ENCODE results near the gene COMMD9.
"Not testable (repeated sequence)": the region's sequence is repeated elsewhere in the genome, so short reads cannot be mapped to it uniquely, and the experiment has no call there.

The COMMD9 gene

GRCh38 chr11:36289226-36289852 is at the start of gene COMMD9:
TSS of gene COMMD9 (minus strand) at chr11:36289424. CDS start at chr11:36289412, 12 bp downstream.
- peak; percentile 97 for DNase-seq (ENCODE audit: low read depth)

DNA sequence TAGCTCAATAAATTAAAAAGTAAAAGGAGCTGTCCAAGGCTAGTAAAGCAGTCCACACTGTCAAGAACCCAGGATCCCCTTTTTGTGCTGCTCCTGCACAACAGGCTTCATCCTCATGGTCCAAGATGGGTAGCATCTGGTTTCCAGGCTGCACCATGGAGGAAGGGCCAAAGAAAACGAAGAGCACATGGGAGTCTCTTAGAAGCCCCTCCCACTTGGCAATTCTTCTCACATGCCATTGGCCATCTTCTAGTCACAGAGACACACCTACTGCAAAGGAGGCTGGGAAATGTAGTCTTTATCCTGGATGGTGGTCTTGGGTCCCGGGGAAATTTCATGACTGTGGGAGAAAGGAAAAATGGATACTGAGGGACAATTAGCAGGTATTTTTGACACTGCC is 44.7 kb upstream of the COMMD9 start:
- peak; percentile 74 for DNase-seq (ENCODE audit: low read depth)

DNA sequence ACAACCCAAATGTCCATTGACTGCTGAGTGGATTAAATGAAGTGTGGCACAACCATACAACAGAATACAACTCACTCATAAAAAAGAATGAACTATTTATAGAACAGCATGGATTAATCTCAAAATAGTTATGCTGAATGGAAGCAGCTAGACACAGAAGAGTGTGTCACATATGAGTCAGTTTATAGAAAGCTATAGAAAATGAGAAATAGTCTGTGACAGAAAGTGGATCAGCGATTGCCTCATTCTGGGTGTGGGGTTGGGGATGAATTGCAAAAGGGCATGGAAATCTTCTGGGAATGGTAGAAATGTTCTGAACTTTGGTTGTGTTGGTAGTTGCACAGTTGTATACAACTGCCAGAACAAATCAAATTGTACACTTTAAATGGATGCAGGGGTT is 44.2 kb upstream of the COMMD9 start:
- DNase-seq (ENCODE audit: low read depth): peak; percentile 55

- DNase-seq (ENCODE audit: low read depth): no peak
These were observed 41.2 kb upstream of the COMMD9 start for GRCh38 chr11:36330411-36330810.

DNA sequence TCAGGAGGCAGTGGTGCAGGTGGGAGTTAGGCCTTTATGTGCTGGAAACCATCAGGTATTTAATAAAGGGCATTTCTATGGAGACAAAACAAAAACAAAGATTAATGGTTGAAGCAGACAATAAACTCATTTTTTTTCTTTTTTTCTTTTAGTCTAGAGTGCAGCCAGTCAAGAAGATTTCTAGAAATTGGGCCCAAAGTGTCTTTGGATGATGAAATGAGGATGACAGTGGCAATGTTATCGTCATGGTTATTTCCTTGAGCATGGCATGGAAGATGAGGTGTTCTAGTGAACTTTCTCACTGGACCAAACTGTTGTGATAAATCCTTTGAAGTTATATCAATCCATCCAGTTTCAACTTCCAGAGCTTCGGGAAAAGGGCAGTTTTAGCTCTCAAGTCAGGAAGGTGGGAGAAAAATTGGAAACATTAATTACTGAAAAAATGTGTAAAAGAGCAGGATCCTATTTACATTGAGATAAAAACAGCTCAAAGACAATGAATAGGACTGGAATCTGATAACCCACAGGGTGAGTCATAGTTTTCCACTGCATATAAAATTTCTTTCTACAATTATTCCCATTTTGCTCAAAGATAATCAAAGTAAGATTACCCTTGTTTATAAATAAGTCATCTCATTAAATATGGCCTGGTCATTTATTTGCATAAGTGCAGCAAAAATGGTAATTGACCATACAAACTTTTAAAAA is 39.9 kb upstream of the COMMD9 start:
- peak; percentile 52 for DNase-seq (ENCODE audit: low read depth)

GRCh38 chr11:36326524-36327419 is 37.5 kb upstream of the COMMD9 start:
- DNase-seq (ENCODE audit: low read depth): no peak

- DNase-seq (ENCODE audit: low read depth): not testable (repeated sequence)
These were observed 36.2 kb upstream of the COMMD9 start for GRCh38 chr11:36325403-36325802.

- not testable (repeated sequence) for DNase-seq (ENCODE audit: low read depth)
These were observed 35.7 kb upstream of the COMMD9 start for GRCh38 chr11:36324956-36325355.

- no peak for DNase-seq (ENCODE audit: low read depth)
These were observed 28.8 kb upstream of the COMMD9 start for GRCh38 chr11:36317992-36318391.

GRCh38 chr11:36316049-36316448 is 26.8 kb upstream of the COMMD9 start:
- DNase-seq (ENCODE audit: low read depth): no peak

- DNase-seq (ENCODE audit: low read depth): no peak
These were observed 25.2 kb upstream of the COMMD9 start for GRCh38 chr11:36314434-36314767.

- DNase-seq (ENCODE audit: low read depth): no peak
These were observed 24.7 kb upstream of the COMMD9 start for GRCh38 chr11:36313750-36314433.

DNA sequence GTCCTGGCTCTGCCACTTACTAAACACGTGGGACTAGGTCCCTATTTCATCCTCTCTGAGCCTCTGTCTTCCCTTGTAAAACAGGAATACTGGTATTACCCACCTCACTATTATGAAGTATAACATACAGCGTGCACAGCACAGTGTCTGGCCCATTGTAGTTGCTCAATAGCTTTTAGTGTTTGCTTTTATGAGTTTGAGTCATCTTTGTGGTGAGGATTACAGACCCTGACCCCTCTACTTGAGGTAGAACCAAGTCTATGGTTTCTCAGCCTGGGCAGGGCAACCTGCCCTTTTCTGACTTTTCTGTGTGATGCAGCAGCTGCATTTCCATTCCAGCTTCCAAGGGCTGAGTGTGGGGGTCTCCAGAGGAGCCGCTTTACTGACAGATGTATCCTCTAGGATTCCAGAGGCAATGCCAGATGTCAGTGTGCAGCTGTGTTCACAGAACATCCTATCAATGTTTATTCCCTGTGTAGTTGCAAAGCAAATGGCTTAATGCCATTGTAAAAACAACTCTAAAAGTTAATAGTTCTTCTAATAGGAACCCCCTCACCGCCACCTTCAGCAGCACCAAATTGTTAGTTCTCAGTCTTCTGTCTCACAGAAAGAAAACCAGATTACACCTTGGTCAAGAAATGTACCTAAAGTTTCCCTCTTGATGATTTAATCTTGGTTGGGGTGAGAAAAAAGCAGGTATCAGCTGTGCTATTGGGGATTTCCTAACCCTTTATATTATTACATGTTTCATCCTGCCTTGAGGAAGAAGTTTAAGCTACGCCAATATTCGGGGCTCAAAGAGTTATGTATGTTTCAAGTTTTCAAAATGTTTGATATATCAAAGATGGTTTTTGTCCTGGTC is 23.6 kb upstream of the COMMD9 start:
- DNase-seq (ENCODE audit: low read depth): peak; percentile 93

DNA sequence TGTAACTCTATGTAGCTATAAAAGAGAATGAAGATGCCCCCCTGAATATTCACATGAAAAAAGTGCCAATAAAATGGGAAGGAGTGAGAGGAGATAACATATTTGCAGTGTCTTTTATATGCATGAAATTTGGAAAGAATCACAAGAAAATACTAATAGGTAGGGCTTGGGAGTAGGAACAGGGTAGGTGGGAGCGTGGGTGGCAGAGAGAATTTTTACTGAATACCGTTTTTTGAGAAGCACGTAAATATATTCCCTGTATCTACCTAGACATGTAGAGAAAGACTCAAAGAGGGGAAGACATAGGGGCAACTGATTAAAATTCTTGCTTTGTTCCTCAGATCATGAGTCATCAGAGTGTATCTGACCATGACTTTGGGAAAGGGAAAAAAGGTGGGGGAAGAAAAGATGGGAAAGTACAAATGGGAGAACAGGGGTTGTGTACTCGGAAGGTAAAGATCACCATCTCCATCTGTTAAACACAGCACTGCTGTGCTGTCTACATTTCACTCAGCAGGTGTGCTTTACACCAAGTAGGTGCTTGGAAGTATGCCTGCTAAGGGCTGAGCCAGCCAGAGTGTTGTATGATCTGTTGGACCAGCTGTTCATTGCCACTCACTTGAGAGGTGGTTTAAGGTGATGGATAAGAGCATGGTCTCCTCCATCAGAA is 22.8 kb upstream of the COMMD9 start:
- DNase-seq (ENCODE audit: low read depth): peak; percentile 27

DNA sequence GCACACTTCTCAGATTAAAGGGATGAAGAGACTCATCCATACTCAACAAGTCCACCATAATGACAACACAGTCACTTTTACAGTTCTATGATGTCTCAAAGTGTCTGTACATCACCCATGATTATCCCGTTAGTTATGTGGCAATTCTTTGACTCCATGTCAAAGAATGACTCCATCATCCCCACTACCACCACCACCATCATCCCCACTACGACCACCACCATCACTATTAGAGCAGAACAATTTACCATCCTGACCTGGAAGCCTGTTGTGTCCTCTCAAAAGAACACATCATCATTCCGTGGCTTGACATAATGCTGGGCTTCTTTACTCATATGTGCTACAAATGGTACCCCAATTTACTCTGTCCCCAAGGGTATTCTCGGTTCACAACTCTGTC is 20.6 kb upstream of the COMMD9 start:
- no peak for DNase-seq (ENCODE audit: low read depth)

- DNase-seq (ENCODE audit: low read depth): no peak
These were observed 19.4 kb upstream of the COMMD9 start for GRCh38 chr11:36308577-36308976.

DNA sequence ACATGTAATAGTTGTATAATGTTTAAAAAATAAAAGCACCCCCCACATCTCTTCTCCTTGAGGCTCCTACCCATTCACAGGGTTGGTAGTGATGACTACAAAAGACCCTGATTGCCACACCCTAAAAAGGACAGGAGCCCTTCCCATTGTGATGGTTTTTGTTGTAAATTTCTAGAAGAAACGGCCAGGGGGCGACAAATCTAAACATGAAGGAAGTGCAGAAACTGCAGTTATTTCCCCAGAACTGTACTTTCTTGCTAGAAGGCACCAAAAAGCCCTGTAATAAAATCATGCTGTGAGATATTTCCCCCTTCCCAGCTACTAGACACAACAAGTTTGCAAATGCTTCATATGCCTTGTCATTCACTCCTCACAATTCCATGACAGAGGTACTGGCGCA is 17.7 kb upstream of the COMMD9 start:
- no peak for DNase-seq (ENCODE audit: low read depth)

- no peak for DNase-seq (ENCODE audit: low read depth)
These were observed 15.8 kb upstream of the COMMD9 start for GRCh38 chr11:36305047-36305446.

- DNase-seq (ENCODE audit: low read depth): peak; percentile 70
These were observed 15.1 kb upstream of the COMMD9 start for GRCh38 chr11:36304351-36304750.

GRCh38 chr11:36300650-36301049 is 11.4 kb upstream of the COMMD9 start:
- peak; percentile 48 for DNase-seq (ENCODE audit: low read depth)
